Natural killer cell (primary cell): ENCODE measurements around the gene MARK1. TPM values are rescaled to one million over a fixed set of nuclear protein-coding genes. Genes with fewer than 3 reads are reported as not detected.

Experiments used
- ATAC-seq, 3 donors: fragments of 150-1000 bp in 2 of 3; fragments of 200-7000 bp in 1 of 3; cut with Tn5 transposase; 1 replicate in 1 of 3; 2 replicates in 2 of 3; pipeline ENCODE4 v1.10.0; 2021; ENCODE audit warnings: mild to moderate bottlenecking in 2 of 3, moderate library complexity in 2 of 3
- DNase-seq, 2 donors: peaks; one replicate each; pipeline versions ENCODE4 v3.0.0 to v3.0.0-alpha.2; 2013 to 2021; ENCODE audit warnings: mixed read lengths in 1 of 2
- H3K27ac ChIP-seq: one replicate; pipeline ENCODE4 v1.5.1; 2013; ENCODE audit warnings: mild to moderate bottlenecking, low read length
- H3K27me3 ChIP-seq: one replicate; pipeline ENCODE4 v1.6.1; 2013; ENCODE audit warnings: low read length; ENCODE audit not compliant: control insufficient read depth, insufficient read depth
- H3K36me3 ChIP-seq: one replicate; pipeline ENCODE4 v1.6.1; 2013; ENCODE audit warnings: low read length; ENCODE audit not compliant: control insufficient read depth, insufficient read depth
- H3K4me1 ChIP-seq: one replicate; pipeline ENCODE4 v1.6.1; 2013; ENCODE audit warnings: low read length; ENCODE audit not compliant: control insufficient read depth, insufficient read depth
- H3K4me3 ChIP-seq: one replicate; pipeline ENCODE4 v1.5.1; 2013; ENCODE audit warnings: low read length
- H3K9me3 ChIP-seq: one replicate; pipeline ENCODE4 v1.6.1; 2013; ENCODE audit warnings: low read length; ENCODE audit not compliant: control insufficient read depth, insufficient read depth
- H3K27ac Mint-ChIP-seq, 2 donors: one replicate each; pipeline ENCODE4 v1.8.0; 2022; ENCODE audit warnings: mild to moderate bottlenecking in 2 of 2, mixed read lengths in 2 of 2, moderate library complexity in 1 of 2
- H3K27me3 Mint-ChIP-seq, 2 donors: one replicate each; pipeline ENCODE4 v1.8.0; 2022; ENCODE audit warnings: low read depth in 2 of 2, mixed read lengths in 2 of 2
- H3K36me3 Mint-ChIP-seq: one replicate; pipeline ENCODE4 v1.8.0; 2022; ENCODE audit warnings: mixed read lengths
- H3K4me1 Mint-ChIP-seq, 2 donors: one replicate each; pipeline ENCODE4 v1.8.0; 2022; ENCODE audit warnings: mixed read lengths in 2 of 2
- H3K4me3 Mint-ChIP-seq: one replicate; pipeline ENCODE4 v1.8.0; 2022; ENCODE audit warnings: mild to moderate bottlenecking, moderate library complexity, mixed read lengths
- H3K9me3 Mint-ChIP-seq, 2 donors: one replicate each; pipeline ENCODE4 v1.8.0; 2022; ENCODE audit warnings: mixed read lengths in 2 of 2
- CTCF ChIP-seq: fragments of 200-600 bp; IDR thresholded peaks from one replicate; pipeline ENCODE4 v1.8.0; 2022; ENCODE audit warnings: antibody characterized with exemption
- WGBS: methylation state at CpG from one replicate; pipeline ENCODE4 v1.1.7; 2013; ENCODE audit warnings: missing lambda C conversion rate; ENCODE audit not compliant: insufficient coverage; 5-methylcytosine and 5-hydroxymethylcytosine counted together
- intact Hi-C: fragments of 100-400 bp; cut with micrococcal nuclease; formaldehyde crosslinking; loops from one replicate; pipeline ENCODE4 v1.14.2; 2022
- total RNA-seq, 4 donors: library from RNA; stranded (reverse); fragments of 120-200 nt in 1 of 4; gene quantifications; one replicate each; pipeline versions ENCODE4 v1.2.3 to v1.2.4, GENCODE V29; 2013 to 2022

MARK1 gene
- total RNA-seq, 3 donors from 2014 or later (not counting 1 experiment from before 2014, with no cell fraction given): 0.13 TPM; not detected in 2

- Mint-ChIP-seq H3K9me3 (peaks cover 0 to 3% of the 10 kb centered on the region in 2 donors), H3K27me3 (peaks cover 0 to 5% of the 10 kb centered on the region in 2 donors), H3K4me3 (no peak overlapping the region), H3K36me3 (no peaks in the 10 kb centered on the region), H3K4me1 (no peaks in the 10 kb centered on the region), H3K27ac (no peak overlapping the region)
- Histone ChIP-seq H3K27ac (no peak overlapping the region), H3K27me3 (no peaks in the 10 kb centered on the region), H3K36me3 (no peaks in the 10 kb centered on the region), H3K4me1 (no peaks in the 10 kb centered on the region), H3K4me3 (no peak overlapping the region), H3K9me3 (no peaks in the 10 kb centered on the region)
- intact Hi-C loops: no loop called here
- no peak for TF ChIP-seq CTCF
- ATAC-seq: no peak
- WGBS: 74% methylated on average over 2 of the region's 3 CpGs
- DNase-seq: no peak
Observed at GRCh38 chr1:220485131-220485530, 42.8 kb upstream of the MARK1 start.

DNA sequence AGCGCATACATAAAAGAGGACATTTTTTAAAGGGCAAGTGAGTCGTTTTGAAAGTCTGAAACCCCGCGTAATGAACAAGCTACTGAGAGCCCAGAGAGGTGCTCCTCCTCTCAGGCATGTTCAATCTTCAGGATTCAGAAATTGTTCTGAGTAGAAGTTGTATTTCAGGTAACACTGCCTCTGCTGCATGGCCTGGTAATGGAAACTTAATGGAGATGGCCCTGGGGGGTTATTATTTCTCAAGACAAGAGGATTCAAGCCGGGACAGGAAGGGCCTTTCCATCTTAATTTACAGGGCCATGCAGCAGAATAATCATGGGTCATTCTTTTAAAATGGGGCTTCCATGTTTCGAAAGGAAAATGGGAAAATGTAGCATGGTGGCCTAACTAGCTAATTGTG lies 42.1 kb upstream of the MARK1 start:
- Histone ChIP-seq H3K9me3 (no peaks in the 10 kb centered on the region), H3K27ac (no peak overlapping the region), H3K4me1 (no peaks in the 10 kb centered on the region), H3K27me3 (no peaks in the 10 kb centered on the region), H3K4me3 (no peak overlapping the region), H3K36me3 (no peaks in the 10 kb centered on the region)
- no peaks in the 10 kb centered on the region for H3K36me3 Mint-ChIP-seq
- intact Hi-C loops: no loop called here
- H3K9me3 Mint-ChIP-seq: peaks cover 0 to 3% of the 10 kb centered on the region in 2 donors
- no peak for ATAC-seq
- H3K4me1 Mint-ChIP-seq: no peaks in the 10 kb centered on the region
- peaks cover 0 to 5% of the 10 kb centered on the region in 2 donors for H3K27me3 Mint-ChIP-seq
- WGBS: 85% methylated on average over 6 of the region's 6 CpGs
- H3K4me3 Mint-ChIP-seq: no peak overlapping the region
- TF ChIP-seq CTCF: no peak
- no peak overlapping the region for H3K27ac Mint-ChIP-seq
- no peak for DNase-seq

DNA sequence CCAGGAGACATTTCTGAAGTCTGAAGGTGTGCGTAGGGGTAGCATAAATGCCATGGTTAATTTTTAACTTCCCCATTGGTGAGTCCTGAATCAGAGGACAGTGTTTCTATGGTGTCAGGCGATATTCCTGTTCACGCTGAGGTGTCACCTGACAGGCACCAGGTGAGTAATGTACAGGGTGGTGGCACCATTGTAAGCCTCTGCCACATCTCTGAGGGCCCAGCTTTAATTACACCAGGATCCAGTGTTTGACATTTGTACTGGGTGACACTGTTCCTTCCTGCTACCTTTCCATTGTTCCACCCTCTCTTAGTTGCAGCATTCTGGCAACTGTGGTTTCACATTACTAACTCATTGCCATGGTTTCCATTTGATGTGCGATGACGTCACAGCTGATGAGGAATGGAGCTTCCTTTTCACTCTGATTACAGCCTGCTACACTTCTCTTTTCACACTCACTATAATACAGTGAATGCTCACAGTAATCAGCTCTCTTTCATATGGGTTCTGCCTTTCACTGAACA lies 40.6 kb upstream of the MARK1 start:
- 73% methylated on average over 5 of the region's 5 CpGs for WGBS
- no peak for ATAC-seq
- no peaks in the 10 kb centered on the region for H3K36me3 Mint-ChIP-seq

More for the DNA sequence above, 40.6 kb upstream of the MARK1 start:
- no peaks in the 10 kb centered on the region for H3K27me3 ChIP-seq
- H3K27ac ChIP-seq: no peak overlapping the region
- no peak overlapping the region for H3K4me3 ChIP-seq
- H3K4me1 ChIP-seq: no peaks in the 10 kb centered on the region
- no peaks in the 10 kb centered on the region for H3K36me3 ChIP-seq
- H3K4me3 Mint-ChIP-seq: no peak overlapping the region
- peaks cover 0 to 5% of the 10 kb centered on the region in 2 donors for H3K27me3 Mint-ChIP-seq
- no peak for TF ChIP-seq CTCF
- peaks cover 0 to 3% of the 10 kb centered on the region in 2 donors for H3K9me3 Mint-ChIP-seq
- no peaks in the 10 kb centered on the region for H3K4me1 Mint-ChIP-seq
- intact Hi-C loops: no loop called here
- DNase-seq: no peak
- no peaks in the 10 kb centered on the region for H3K9me3 ChIP-seq
- H3K27ac Mint-ChIP-seq: no peak overlapping the region
